Measurements from ENCODE around the gene OR6Q1.

OR6Q1 gene

DNA sequence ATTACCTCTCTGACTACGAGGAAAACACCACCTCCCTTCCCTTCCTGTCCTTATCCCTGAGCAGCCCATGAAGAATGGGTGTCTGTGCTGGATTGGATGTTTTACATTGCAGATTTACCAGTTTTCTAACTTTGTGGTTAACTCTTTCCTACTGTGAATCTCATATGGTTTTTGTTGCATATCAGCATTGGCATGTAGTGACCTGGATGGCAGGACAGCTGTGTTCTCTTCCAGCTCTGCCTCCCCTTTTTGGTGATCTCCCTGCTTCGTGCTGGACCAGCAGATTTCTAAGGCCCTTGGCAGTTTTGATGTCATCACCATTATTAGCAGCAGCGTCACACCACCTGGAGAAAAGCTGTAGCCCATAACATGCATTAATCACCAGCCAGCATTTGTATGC is 26.7 kb downstream of the OR6Q1 start:
- no peak for DNase-seq (ENCODE audit: low read depth, low spot score)

DNA sequence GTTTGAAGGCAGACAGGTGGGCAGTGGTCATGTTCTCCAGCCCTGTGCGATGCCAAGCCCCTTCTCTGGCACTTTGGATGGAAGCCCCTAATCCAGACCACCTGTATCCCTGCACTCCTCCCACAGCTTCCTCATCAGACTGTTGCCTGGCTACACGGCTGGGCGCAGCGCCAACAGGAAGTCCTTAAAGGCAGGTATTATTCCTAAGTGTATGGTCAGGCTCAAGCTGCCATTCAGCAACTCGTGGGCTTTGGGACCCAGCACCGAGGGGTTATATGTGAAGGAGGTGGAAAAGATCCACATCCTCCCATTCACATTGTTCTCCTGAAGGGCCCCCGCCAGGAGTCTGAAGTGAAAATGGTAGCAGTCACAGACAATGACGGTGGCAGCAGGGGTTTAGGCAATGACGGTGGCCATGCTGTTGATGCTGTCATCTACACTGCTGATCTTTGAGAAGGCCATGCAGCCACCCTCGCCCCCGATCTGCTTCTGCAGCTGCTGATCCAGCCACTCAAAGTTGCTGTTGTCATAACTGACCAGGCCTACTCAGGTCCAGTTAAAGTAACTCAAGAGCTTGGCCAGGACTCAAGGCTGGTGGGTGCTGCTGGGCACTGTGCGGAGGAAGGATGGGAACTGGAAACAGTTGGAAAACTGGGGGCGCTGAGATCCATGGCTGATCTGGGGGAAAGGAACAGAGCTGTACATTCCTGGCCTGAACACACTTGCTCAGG is 27.7 kb downstream of the OR6Q1 start:
- DNase-seq (ENCODE audit: low read depth, low spot score), result no peak

DNA sequence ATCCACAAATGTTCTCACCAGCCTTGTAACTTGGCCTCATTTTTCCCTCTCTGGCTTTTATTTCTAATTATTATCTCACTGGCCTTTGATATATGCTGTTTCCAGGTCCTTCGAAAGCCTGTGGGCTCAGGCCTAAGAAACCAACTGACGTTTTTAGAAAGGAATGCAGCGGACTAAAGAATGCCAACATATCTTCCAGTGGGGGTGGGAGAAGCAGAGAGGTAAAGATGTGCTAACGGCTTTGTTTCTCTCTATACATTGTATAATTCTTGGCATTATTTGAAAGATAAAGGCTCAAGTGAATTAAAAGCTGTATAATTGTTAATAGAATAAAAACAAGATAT is 28.2 kb downstream of the OR6Q1 start:
- DNase-seq (ENCODE audit: low read depth, low spot score), result no peak

DNA sequence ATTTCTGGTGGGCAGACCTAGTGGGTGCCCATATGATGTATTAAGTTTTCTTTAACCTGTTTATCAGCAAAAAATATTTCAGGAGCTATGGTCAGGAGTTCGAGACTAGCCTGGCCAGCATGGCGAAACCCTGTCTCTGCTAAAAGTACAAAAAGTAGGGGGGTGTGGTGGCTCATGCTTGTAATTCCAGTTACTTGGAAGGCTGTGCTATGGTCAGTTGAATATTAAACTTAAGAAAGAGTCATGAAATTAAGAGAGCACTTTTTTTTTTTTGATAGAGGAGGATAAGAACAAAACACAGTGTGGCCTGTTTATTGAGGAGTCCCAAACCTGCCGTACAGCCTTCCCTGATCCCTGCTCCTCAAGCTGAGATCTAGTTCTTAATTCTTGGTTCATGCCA is 29.8 kb downstream of the OR6Q1 start:
- no peak for DNase-seq (ENCODE audit: low read depth, low spot score)

DNA sequence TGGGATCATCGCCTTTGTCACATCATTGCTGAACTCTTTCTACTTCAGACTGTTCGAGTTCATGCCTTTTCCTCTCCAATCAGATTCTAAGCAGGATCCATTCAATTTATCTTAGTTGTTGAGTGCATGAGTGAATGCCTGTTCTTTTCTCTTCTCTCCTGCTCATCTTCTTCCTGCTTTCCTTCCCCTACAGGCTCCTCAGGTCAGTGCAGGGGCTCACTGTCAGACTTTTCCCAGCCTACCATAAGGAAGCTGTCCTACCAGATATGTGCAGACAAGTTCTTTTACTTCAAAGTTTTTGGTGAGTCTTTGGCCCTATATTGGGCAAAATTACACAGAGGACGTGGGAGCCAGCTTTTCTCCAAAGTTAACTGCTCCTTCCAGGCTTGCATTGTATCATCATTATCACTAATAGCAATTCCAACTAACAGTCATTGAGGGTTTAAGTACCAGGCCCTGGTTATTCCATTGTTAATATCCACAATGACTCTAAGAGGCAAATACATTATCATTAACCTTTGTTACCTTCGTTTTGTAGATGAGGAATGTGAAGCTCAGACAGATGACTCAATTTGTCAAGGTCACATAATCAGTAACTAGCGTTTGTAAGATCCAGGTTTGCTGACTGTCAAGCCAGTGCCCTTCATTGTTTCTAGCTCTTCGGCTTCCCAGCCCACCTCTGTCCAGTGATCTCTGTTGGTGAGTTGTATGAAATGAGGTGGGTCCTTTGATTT is 30.4 kb downstream of the OR6Q1 start:
- DNase-seq (ENCODE audit: low read depth, low spot score), result no peak

DNA sequence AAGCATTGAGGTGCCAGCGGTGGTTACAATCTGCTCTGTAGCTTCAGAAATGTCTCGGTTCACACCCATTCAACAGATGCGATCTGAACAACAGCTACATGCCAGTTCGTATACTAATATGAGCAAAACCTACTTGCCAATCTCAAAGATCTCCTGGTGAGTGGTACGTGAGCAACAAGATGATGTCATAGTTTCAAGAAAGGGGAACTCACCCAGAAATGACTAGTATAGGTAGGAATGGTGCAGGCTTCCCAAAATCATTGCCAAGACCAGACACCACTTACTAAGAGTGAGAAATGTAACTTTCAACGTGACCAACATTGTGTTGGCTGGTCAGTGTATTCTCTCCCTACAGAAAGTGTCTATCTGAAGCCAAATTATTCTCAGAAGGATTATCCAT is 31.1 kb downstream of the OR6Q1 start:
- DNase-seq (ENCODE audit: low read depth, low spot score), result no peak

DNA sequence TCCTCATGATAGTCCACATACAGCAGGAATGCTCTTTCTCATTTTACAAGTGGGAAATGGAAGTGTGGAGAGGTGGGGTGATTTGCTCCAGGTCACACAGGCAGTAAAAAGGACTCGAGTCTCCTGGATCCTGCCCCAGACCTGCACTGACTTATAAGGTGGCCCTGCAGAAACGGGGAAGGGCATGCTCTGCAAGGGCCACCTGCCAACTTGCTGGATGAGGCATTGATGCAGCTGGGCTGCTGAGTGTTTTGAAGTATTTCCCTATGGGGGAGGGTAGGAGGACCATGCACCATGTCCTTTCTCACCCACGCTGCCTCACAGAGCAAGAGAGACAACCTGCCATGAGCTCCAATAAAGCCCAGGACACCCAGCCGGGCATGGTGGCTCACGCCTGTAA is 36.9 kb downstream of the OR6Q1 start:
- no peak for DNase-seq (ENCODE audit: low read depth, low spot score)

DNA sequence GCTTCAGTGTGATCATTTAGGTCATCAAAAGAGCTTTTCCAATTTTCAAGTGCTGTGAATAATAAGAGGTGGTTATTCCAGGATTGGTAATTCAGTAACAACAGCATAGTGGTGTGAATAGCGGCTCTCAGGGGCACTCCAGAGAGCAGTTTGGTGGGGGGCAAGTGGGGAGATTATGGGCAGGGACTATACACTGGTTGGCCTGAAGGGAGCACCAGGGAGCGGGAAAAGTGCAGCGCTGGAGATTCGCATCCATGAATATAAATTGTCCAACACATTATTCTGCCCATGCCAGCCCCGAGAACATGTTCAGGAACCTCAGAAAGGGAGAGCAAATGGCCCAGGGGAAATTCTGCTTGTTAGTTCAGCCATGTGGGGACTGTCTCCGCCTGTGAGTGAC is 37.9 kb downstream of the OR6Q1 start:
- no peak for DNase-seq (ENCODE audit: low read depth, low spot score)

DNA sequence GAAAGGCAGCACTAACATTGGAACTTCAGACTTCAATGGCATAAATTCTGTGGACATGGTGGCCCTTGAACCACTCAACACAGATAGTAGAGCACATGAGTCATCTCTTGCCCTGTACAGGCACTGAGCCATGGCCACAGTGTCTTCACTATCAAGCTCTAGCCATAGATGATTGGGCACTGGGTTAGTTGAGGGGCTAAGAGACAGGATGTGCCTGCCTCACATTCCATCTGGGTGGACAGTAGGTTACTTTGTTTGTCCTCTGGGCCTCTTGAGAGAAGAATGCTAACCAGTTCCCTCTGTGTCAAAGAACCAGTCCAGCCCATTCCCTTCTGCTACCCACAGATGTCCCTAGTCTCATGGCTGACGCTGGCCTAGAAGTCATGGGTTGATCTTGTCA is 39.8 kb downstream of the OR6Q1 start:
- no peak for DNase-seq (ENCODE audit: low read depth, low spot score)

DNA sequence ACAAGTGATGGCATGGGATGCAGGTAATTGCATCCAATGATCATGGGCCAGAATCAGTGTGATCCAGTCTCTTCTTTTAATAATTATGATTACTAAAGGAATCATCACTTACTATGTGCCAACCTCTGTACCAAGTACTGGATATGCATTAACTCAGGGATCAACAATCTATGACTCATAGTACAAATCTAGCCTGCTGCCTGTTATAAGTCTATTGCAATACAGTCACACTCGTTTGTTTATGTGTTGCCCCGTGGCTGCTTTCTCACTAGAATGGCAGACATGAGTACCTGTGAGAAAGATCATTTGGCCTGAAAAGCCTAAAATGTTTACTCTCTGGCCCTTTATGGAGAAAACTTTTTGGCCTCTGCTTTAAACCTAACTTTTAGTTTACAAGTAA is 45.0 kb downstream of the OR6Q1 start:
- no peak for DNase-seq (ENCODE audit: low read depth, low spot score)

All from activated naive CD8-positive, alpha-beta T cell treated with anti-CD3 and anti-CD28 coated beads, Interleukin-2, amount 50 U/mL, for 16 hours (primary cell).